WTC11 (cell line): ENCODE measurements around the gene PCDHGA6. TPM values are rescaled to one million over a fixed set of nuclear protein-coding genes. Genes with fewer than 3 reads are reported as not detected.

Experiments used
- ATAC-seq: fragments of 200-7000 bp; cut with Tn5 transposase; 2 replicates; pipeline ENCODE4 v1.10.0; 2021; ENCODE audit warnings: mild to moderate bottlenecking, moderate library complexity
- CTCF ChIA-PET: fragments of 300-600 bp; sonication (Branson Sonifier 250); formaldehyde crosslinking; loops from one replicate; lab custom pipeline; 2021; ENCODE audit warnings: antibody characterized with exemption; lab: Charles Lee
- POLR2A ChIA-PET: fragments of 350-600 bp; sonication (Branson Sonifier 250); formaldehyde crosslinking; loops from one replicate; lab custom pipeline; 2021; ENCODE audit warnings: antibody characterized with exemption; lab: Charles Lee
- DNase-seq: peaks from one replicate; pipeline ENCODE4 v3.0.0; 2021; ENCODE audit warnings: low spot score
- H3K27ac Mint-ChIP-seq: 2 replicates; pipeline ENCODE4 v1.8.0; 2021; ENCODE audit warnings: mixed read lengths
- H3K27me3 Mint-ChIP-seq: 2 replicates; pipeline ENCODE4 v1.8.0; 2021; ENCODE audit warnings: low read depth, mild to moderate bottlenecking, moderate library complexity, mixed read lengths
- H3K36me3 Mint-ChIP-seq: 2 replicates; pipeline ENCODE4 v1.8.0; 2021; ENCODE audit warnings: mixed read lengths
- H3K4me1 Mint-ChIP-seq: 2 replicates; pipeline ENCODE4 v1.8.0; 2022; ENCODE audit warnings: mixed read lengths
- H3K4me3 Mint-ChIP-seq: 2 replicates; pipeline ENCODE4 v1.8.0; 2021; ENCODE audit warnings: mild to moderate bottlenecking, moderate library complexity, mixed read lengths
- H3K9me3 Mint-ChIP-seq: 2 replicates; pipeline ENCODE4 v1.8.0; 2021; ENCODE audit warnings: mixed read lengths
- AR ChIP-seq: fragments of 250-450 bp; sonication (Bioruptor Pico); IDR thresholded peaks from 2 replicates; pipeline ENCODE4 v1.9.0; 2021; ENCODE audit warnings: mild to moderate bottlenecking
- CDX4 ChIP-seq: fragments of 250-450 bp; sonication (Bioruptor Pico); IDR thresholded peaks from 2 replicates; pipeline ENCODE4 v1.9.0; 2021; ENCODE audit warnings: moderate library complexity, mild to moderate bottlenecking, inconsistent platforms, borderline replicate concordance
- GRHL2 ChIP-seq: fragments of 250-450 bp; sonication (Bioruptor Pico); IDR thresholded peaks from 2 replicates; pipeline ENCODE4 v1.8.0; 2022; ENCODE audit warnings: mild to moderate bottlenecking, moderate library complexity; ENCODE audit not compliant: insufficient replicate concordance, severe bottlenecking
- GTF2I ChIP-seq: fragments of 250-450 bp; sonication (Bioruptor Pico); conservative IDR thresholded peaks from 2 replicates; pipeline ENCODE4 v1.4.0; 2021; ENCODE audit warnings: mild to moderate bottlenecking
- PRDM15 ChIP-seq: sonication (generic); formaldehyde crosslinking; IDR thresholded peaks from 2 replicates; pipeline ENCODE4 v1.8.0; 2022; ENCODE audit warnings: missing genetic modification reagents
- PRRX2 ChIP-seq: fragments of 250-450 bp; sonication (Bioruptor Pico); IDR thresholded peaks from 2 replicates; pipeline ENCODE4 v1.8.0; 2021; ENCODE audit warnings: mild to moderate bottlenecking
- SP1 ChIP-seq: sonication (generic); formaldehyde crosslinking; conservative IDR thresholded peaks from 2 replicates; pipeline ENCODE4 v1.8.1; 2022; ENCODE audit warnings: missing genetic modification reagents
- TEAD4 ChIP-seq: sonication (generic); formaldehyde crosslinking; IDR thresholded peaks from 2 replicates; pipeline ENCODE4 v1.8.0; 2022; ENCODE audit warnings: mild to moderate bottlenecking, missing genetic modification reagents
- ZNF219 ChIP-seq: sonication (generic); formaldehyde crosslinking; IDR thresholded peaks from 2 replicates; pipeline ENCODE4 v1.8.0; 2023; ENCODE audit warnings: missing genetic modification reagents, mild to moderate bottlenecking, borderline replicate concordance
- ZNF232 ChIP-seq: sonication (generic); formaldehyde crosslinking; IDR thresholded peaks from 2 replicates; pipeline ENCODE4 v1.8.0; 2022; ENCODE audit warnings: mild to moderate bottlenecking, missing genetic modification reagents
- ZNF263 ChIP-seq: sonication (generic); formaldehyde crosslinking; IDR thresholded peaks from 2 replicates; pipeline ENCODE4 v1.8.1; 2022; ENCODE audit warnings: low read depth, mild to moderate bottlenecking, moderate library complexity, missing genetic modification reagents
- ZNF512 ChIP-seq: sonication (generic); formaldehyde crosslinking; IDR thresholded peaks from 2 replicates; pipeline ENCODE4 v1.8.1; 2022; ENCODE audit warnings: missing genetic modification reagents, borderline replicate concordance
- total RNA-seq: library from RNA; stranded (reverse); gene quantifications from 3 replicates; pipeline ENCODE4 v1.2.3, GENCODE V29; 2021

PCDHGA6 gene
- total RNA-seq, 1 experiment from 2014 or later = 3.3 TPM

GRCh38 chr5:141363952-141364660, 9.6 kb upstream of the PCDHGA6 start, which contains the start of gene PCDHGA5:
PCDHGA5 (plus strand) TSS chr5:141364162; CDS start chr5:141364331, 169 bp downstream.
- ATAC-seq (no peak), DNase-seq (no peak)
- peaks cover 60% of the 10 kb centered on the region for H3K9me3 Mint-ChIP-seq

More at GRCh38 chr5:141363952-141364660, 9.6 kb upstream of the PCDHGA6 start, which contains the start of gene PCDHGA5:
- peak within 1 kb of the TSS; percentile 2; the same call in 1 of the 2 replicates for H3K4me3 Mint-ChIP-seq
- peaks cover 27% of the 10 kb centered on the region for H3K4me1 Mint-ChIP-seq
- H3K36me3 Mint-ChIP-seq = peaks cover 65% of the 10 kb centered on the region
- CTCF ChIA-PET = interaction anchor here (0.5 to 2.1 kb wide), 17 partner anchors 10 to 203 kb away, joined by 3 to 11 read pairs (median 4); partner anchors contain the start of genes PCDHB10, PCDHB11, PCDHB14 and PCDHB15
- H3K27ac Mint-ChIP-seq = no peak within 1 kb of the TSS
- H3K27me3 Mint-ChIP-seq = peaks cover 21% of the 10 kb centered on the region
- POLR2A ChIA-PET = no interaction called here
- TF ChIP-seq ZNF232 (no peak), ZNF263 (CRISPR knock-in tag) (no peak), TEAD4 (CRISPR knock-in tag) (no peak), SP1 (CRISPR knock-in tag) (no peak), PRDM15 (CRISPR knock-in tag) (no peak), ZNF512 (CRISPR knock-in tag) (no peak), CDX4 (CRISPR knock-in tag) (no peak), GTF2I (no peak), GRHL2 (CRISPR knock-in tag) (no peak), ZNF219 (no peak), PRRX2 (CRISPR knock-in tag) (no peak), AR (CRISPR knock-in tag) (no peak)
